H1 (cell line): ENCODE results near the gene KIZ. TPM values are rescaled to one million over a fixed set of nuclear protein-coding genes. Genes with fewer than 3 reads are reported as not detected.

Experiments
- BCL11A ChIP-seq, 2 experiments: IDR thresholded peaks; one replicate each; pipeline ENCODE4 v1.6.1; 2011; ENCODE audit warnings: low read depth in 2 of 2, low read length in 2 of 2, mild to moderate bottlenecking in 2 of 2
- CBX5 ChIP-seq: fragments of 300-800, 300-1000 bp; sonication (generic); IDR thresholded peaks from 2 replicates; pipeline ENCODE4 v1.7.1; 2016; ENCODE audit warnings: antibody characterized with exemption, low read length, low read depth
- CHD1 ChIP-seq: IDR thresholded peaks from 2 replicates; pipeline ENCODE4 v1.6.1; 2012; ENCODE audit warnings: low read depth, low read length, improper control_type of control experiment
- CREB1 ChIP-seq: IDR thresholded peaks from 2 replicates; pipeline ENCODE4 v1.6.1; 2012; ENCODE audit warnings: inconsistent platforms
- CTBP2 ChIP-seq: IDR thresholded peaks from 2 replicates; pipeline ENCODE4 v1.7.0; 2011; ENCODE audit warnings: borderline replicate concordance, mild to moderate bottlenecking, moderate library complexity, mixed read lengths, low read length; ENCODE audit not compliant: insufficient read depth, insufficient read length
- CTCF ChIP-seq, 3 experiments: IDR thresholded peaks; 1 replicate in 2 of 3; 2 replicates in 1 of 3; pipeline versions ENCODE4 v1.5.1 to v1.6.1; 2011; ENCODE audit warnings: low read length in 3 of 3, mild to moderate bottlenecking in 3 of 3, inconsistent platforms in 2 of 3, low read depth in 1 of 3, moderate library complexity in 1 of 3; ENCODE audit not compliant: insufficient read depth in 1 of 3; ENCODE audit errors: control extremely low read depth in 1 of 3
- HDAC2 ChIP-seq, 2 experiments: fragments of 300-600 bp in 1 of 2; sonication (generic) in 1 of 2; IDR thresholded peaks; 2 replicates each; pipeline ENCODE4 v1.6.1; 2011 to 2012; ENCODE audit warnings: low read depth in 2 of 2, low read length in 2 of 2, mild to moderate bottlenecking in 2 of 2, moderate library complexity in 2 of 2, borderline replicate concordance in 1 of 2, inconsistent platforms in 1 of 2
- JUND ChIP-seq: IDR thresholded peaks from 2 replicates; pipeline ENCODE4 v1.6.1; 2011; ENCODE audit warnings: mild to moderate bottlenecking, improper control_type of control experiment, low read length
- KDM1A ChIP-seq: fragments of 200-600, 300-600 bp; sonication (generic); IDR thresholded peaks from 2 replicates; pipeline ENCODE4 v1.7.1; 2016; ENCODE audit warnings: mild to moderate bottlenecking, low read length, borderline replicate concordance
- KDM4A ChIP-seq: IDR thresholded peaks from one replicate; pipeline ENCODE4 v1.7.1; 2012; ENCODE audit warnings: low read depth, mild to moderate bottlenecking, moderate library complexity, low read length, inconsistent platforms; ENCODE audit not compliant: severe bottlenecking
- NANOG ChIP-seq: IDR thresholded peaks from 2 replicates; pipeline ENCODE4 v1.6.1; 2011; ENCODE audit warnings: low read length, low read depth, mild to moderate bottlenecking, inconsistent platforms; ENCODE audit not compliant: insufficient read depth, poor library complexity, severe bottlenecking
- POU5F1 ChIP-seq: IDR thresholded peaks from 2 replicates; pipeline ENCODE4 v1.6.1; 2011; ENCODE audit warnings: low read depth, mild to moderate bottlenecking, low read length, moderate library complexity
- RAD21 ChIP-seq, 2 experiments: IDR thresholded peaks in 1 of 2; conservative IDR thresholded peaks in 1 of 2; 2 replicates each; pipeline ENCODE4 v1.6.1; 2011; ENCODE audit warnings: low read depth in 2 of 2, low read length in 2 of 2, improper control_type of control experiment in 1 of 2, inconsistent platforms in 1 of 2, mild to moderate bottlenecking in 1 of 2, moderate library complexity in 1 of 2
- RFX5 ChIP-seq: IDR thresholded peaks from 2 replicates; pipeline ENCODE4 v1.6.1; 2011; ENCODE audit warnings: low read depth, low read length, improper control_type of control experiment, borderline replicate concordance
- SIX5 ChIP-seq: IDR thresholded peaks from 2 replicates; pipeline ENCODE4 v1.6.1; 2011; ENCODE audit warnings: mild to moderate bottlenecking, low read depth, low read length
- SRF ChIP-seq: IDR thresholded peaks from 2 replicates; pipeline ENCODE4 v1.6.1; 2011; ENCODE audit warnings: mild to moderate bottlenecking, low read depth, low read length, moderate library complexity
- SUZ12 ChIP-seq: fragments of 200-600 bp; sonication (generic); IDR thresholded peaks from 2 replicates; pipeline ENCODE4 v1.6.1; 2012; ENCODE audit warnings: mild to moderate bottlenecking, inconsistent platforms, low read length, moderate library complexity, mixed read lengths
- TAF1 ChIP-seq: IDR thresholded peaks from 2 replicates; pipeline ENCODE4 v1.6.1; 2011; ENCODE audit warnings: mild to moderate bottlenecking, low read depth, low read length
- TBP ChIP-seq: IDR thresholded peaks from 2 replicates; pipeline ENCODE4 v1.6.1; 2011; ENCODE audit warnings: low read depth, low read length, improper control_type of control experiment
- YY1 ChIP-seq: IDR thresholded peaks from 2 replicates; pipeline ENCODE4 v1.6.1; 2011; ENCODE audit warnings: low read depth, mild to moderate bottlenecking, low read length
- polyA plus RNA-seq, 7 experiments: library from polyadenylated mRNA; depleted of rRNA in 3 of 7; stranded (reverse) in 5 of 7; unstranded in 2 of 7; fragments of >200 nt in 5 of 7; fragments of 200-250 nt in 2 of 7; gene quantifications; 1 replicate in 5 of 7; 2 replicates in 1 of 7; 4 replicates in 1 of 7; pipeline versions ENCODE4 v1.2.1 to v1.2.3, GENCODE V29; 2011 to 2013; ENCODE audit warnings: missing spikeins in 2 of 7, mixed read lengths in 2 of 7
- total RNA-seq: library from RNA; stranded (reverse); fragmentation: NEBNext Ultra II Directional; extraction: Animal tissue kit (Norgen Biotek cat#: 25700); gene quantifications from 2 replicates; pipeline ENCODE4 v1.2.1, GENCODE V29; 2021

Gene KIZ
- total and polyA plus RNA-seq, 2 of the 8 experiments (the other 6 are each of a cell fraction or from before 2014, with no cell fraction given), result 13.0 to 51.7 TPM

- TF ChIP-seq SIX5 (no peak), CTBP2 (no peak), YY1 (no peak), HDAC2 (IDR thresholded peaks at IDR 0.05; ENCODE audit: borderline replicate concordance in 1 of 2, low read depth in 2 of 2, low read length in 2 of 2) (no peak), JUND (no peak), RFX5 (no peak), CREB1 (peak; percentile 20; the same call in 1 of the 2 replicates), CBX5 (no peak), SUZ12 (no peak), SRF (no peak), TBP (peak; percentile 47; the same call in 1 of the 2 replicates), KDM4A (peak; percentile 40), CTCF (IDR thresholded peaks at IDR 0.05; ENCODE audit: control extremely low read depth in 1 of 3, insufficient read depth in 1 of 3, low read depth in 1 of 3, low read length in 3 of 3) (peak; percentile 25 to 51 (median 46)), RAD21 (IDR thresholded peaks at IDR 0.05 in 1 of 2, conservative IDR thresholded peaks at IDR 0.05 in 1 of 2; ENCODE audit: low read depth in 2 of 2, low read length in 2 of 2) (peak in 1 of 2 experiments; percentile 52; a peak in 2 of 4 replicates), NANOG (no peak), CHD1 (no peak), POU5F1 (no peak), BCL11A (IDR thresholded peaks at IDR 0.05; ENCODE audit: low read depth in 2 of 2, low read length in 2 of 2) (no peak), TAF1 (peak; percentile 58), KDM1A (no peak)
Observed at GRCh38 chr20:21125849-21126580, at the start of gene KIZ (continued).
